ENCODE data around the gene GPM6B.

DNA sequence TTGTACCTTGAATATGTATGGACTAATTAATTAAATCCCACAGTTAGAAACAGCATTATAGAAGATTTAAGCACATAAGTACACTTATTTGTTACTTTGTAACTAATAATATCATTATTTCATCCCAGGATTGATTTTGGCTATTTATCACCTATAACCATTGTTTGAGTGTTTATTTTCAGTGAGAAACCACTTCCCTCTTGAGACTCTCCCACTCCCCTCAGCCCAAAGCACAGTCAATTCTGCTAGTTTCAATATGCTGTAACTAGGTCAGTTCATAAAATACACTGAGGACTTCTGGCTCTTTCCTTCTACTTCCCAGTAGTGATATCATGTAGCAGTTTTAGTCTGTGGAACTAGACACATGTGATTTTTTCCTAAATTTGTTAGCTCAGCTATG, 66.1 kb downstream of the GPM6B start:
- TF ChIP-seq, protein P1, sequence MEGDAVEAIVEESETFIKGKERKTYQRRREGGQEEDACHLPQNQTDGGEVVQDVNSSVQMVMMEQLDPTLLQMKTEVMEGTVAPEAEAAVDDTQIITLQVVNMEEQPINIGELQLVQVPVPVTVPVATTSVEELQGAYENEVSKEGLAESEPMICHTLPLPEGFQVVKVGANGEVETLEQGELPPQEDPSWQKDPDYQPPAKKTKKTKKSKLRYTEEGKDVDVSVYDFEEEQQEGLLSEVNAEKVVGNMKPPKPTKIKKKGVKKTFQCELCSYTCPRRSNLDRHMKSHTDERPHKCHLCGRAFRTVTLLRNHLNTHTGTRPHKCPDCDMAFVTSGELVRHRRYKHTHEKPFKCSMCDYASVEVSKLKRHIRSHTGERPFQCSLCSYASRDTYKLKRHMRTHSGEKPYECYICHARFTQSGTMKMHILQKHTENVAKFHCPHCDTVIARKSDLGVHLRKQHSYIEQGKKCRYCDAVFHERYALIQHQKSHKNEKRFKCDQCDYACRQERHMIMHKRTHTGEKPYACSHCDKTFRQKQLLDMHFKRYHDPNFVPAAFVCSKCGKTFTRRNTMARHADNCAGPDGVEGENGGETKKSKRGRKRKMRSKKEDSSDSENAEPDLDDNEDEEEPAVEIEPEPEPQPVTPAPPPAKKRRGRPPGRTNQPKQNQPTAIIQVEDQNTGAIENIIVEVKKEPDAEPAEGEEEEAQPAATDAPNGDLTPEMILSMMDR (conservative IDR thresholded peaks at IDR 0.05; ENCODE audit: low read depth, low read length): no peak
- TF ChIP-seq ELK1 (IDR thresholded peaks at IDR 0.05; ENCODE audit: borderline replicate concordance, low read depth, low read length) (no peak), SMC3 (IDR thresholded peaks at IDR 0.05; ENCODE audit: low read depth, low read length) (no peak), CEBPB (IDR thresholded peaks at IDR 0.05; ENCODE audit: low read depth, low read length) (no peak), USF2 (IDR thresholded peaks at IDR 0.05; ENCODE audit: low read depth, low read length) (no peak), RAD21 (IDR thresholded peaks at IDR 0.05; ENCODE audit: low read length) (no peak), MAZ (IDR thresholded peaks at IDR 0.05; ENCODE audit: borderline replicate concordance, low read depth, low read length) (no peak), POLR2A (IDR thresholded peaks at IDR 0.05; ENCODE audit: low read depth, low read length) (no peak)

All from IMR-90 (cell line).